ENCODE data around the gene MSS51. TPM values are rescaled to one million over a fixed set of nuclear protein-coding genes. Genes with fewer than 3 reads are reported as not detected.

MSS51 gene
- total RNA-seq (2021; ENCODE audit: unreplicated experiment) = 2.3 TPM
- polyA plus RNA-seq (2012; ENCODE audit: insufficient read length) = 1.1 TPM
- Bru-seq, nascent RNA = percentile 80 among the genes with signal in this experiment
- BruChase-seq, experiment 1, labeled RNA remaining after a 2-hour chase = percentile 81 among the genes with signal in this experiment
- BruChase-seq, experiment 2, labeled RNA remaining after a 6-hour chase = percentile 67 among the genes with signal in this experiment
- long read RNA-seq = 0 reads

- Histone ChIP-seq H3K4me3 (ENCODE audit: low read depth in 2 of 2, low read length in 2 of 2) (no peak within 1 kb of the TSS), H3K36me3 (ENCODE audit: control insufficient read depth, insufficient read depth, low read length) (no peaks in the 10 kb centered on the region), H3K27me3 (ENCODE audit: control insufficient read depth, insufficient read depth, low read length) (no peaks in the 10 kb centered on the region), H3K27ac (ENCODE audit: low read length) (no peak within 1 kb of the TSS), H3K9me3 (ENCODE audit: control insufficient read depth, insufficient read depth, low read depth, low read length) (no peaks in the 10 kb centered on the region), H3K4me1 (ENCODE audit: control insufficient read depth, insufficient read depth, low read length) (no peaks in the 10 kb centered on the region)
- in situ Hi-C loops (cut with HindIII; ENCODE audit: low pct_unique_long_range_greater_than_20kb, low sequenced_read_pairs) = no loop called here
- ChIA-PET POLR2A (interaction anchor here (0.6 kb wide), 1 partner anchor 22 kb away, joined by 5 read pairs; no protein-coding TSS in a partner anchor), CTCF (no interaction called here)
- no peak for DNase-seq (ENCODE audit: low read depth, low spot score)
- no peak for ATAC-seq
- intact Hi-C loops (cut with micrococcal nuclease; ENCODE audit: unreplicated experiment) = no loop called here
- TF ChIP-seq POLR2AphosphoS5 (IDR thresholded peaks at IDR 0.05; ENCODE audit: low read depth, low read length) = no peak
- no peak for TF ChIP-seq SIN3A (IDR thresholded peaks at IDR 0.05; ENCODE audit: borderline replicate concordance, insufficient read depth, low read depth, low read length)
- no peak for TF ChIP-seq CTCF (IDR thresholded peaks at IDR 0.05)
- TF ChIP-seq, protein P1, sequence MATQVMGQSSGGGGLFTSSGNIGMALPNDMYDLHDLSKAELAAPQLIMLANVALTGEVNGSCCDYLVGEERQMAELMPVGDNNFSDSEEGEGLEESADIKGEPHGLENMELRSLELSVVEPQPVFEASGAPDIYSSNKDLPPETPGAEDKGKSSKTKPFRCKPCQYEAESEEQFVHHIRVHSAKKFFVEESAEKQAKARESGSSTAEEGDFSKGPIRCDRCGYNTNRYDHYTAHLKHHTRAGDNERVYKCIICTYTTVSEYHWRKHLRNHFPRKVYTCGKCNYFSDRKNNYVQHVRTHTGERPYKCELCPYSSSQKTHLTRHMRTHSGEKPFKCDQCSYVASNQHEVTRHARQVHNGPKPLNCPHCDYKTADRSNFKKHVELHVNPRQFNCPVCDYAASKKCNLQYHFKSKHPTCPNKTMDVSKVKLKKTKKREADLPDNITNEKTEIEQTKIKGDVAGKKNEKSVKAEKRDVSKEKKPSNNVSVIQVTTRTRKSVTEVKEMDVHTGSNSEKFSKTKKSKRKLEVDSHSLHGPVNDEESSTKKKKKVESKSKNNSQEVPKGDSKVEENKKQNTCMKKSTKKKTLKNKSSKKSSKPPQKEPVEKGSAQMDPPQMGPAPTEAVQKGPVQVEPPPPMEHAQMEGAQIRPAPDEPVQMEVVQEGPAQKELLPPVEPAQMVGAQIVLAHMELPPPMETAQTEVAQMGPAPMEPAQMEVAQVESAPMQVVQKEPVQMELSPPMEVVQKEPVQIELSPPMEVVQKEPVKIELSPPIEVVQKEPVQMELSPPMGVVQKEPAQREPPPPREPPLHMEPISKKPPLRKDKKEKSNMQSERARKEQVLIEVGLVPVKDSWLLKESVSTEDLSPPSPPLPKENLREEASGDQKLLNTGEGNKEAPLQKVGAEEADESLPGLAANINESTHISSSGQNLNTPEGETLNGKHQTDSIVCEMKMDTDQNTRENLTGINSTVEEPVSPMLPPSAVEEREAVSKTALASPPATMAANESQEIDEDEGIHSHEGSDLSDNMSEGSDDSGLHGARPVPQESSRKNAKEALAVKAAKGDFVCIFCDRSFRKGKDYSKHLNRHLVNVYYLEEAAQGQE (IDR thresholded peaks at IDR 0.05; ENCODE audit: insufficient read depth in 1 of 2, low read depth in 2 of 2, low read length in 1 of 2) = no peak
- no peak for TF ChIP-seq TCF7L2 (IDR thresholded peaks at IDR 0.05; ENCODE audit: low read depth, low read length)
- BruUV-seq (replicated peaks) = no TSS peak
Measured at GRCh38 chr10:73433538-73433867, at the start of gene MSS51. Gene MSS51 (minus strand): TSS chr10:73433561. CDS start chr10:73428284, 5,277 bp downstream.

GRCh38 chr10:73480158-73480557 is 46.8 kb upstream of the MSS51 start:
- Histone ChIP-seq H3K4me1 (ENCODE audit: control insufficient read depth, insufficient read depth, low read length) (no peaks in the 10 kb centered on the region), H3K27ac (ENCODE audit: low read length) (no peak overlapping the region), H3K36me3 (ENCODE audit: control insufficient read depth, insufficient read depth, low read length) (peaks cover 13% of the 10 kb centered on the region; the same call in 1 of the 2 replicates), H3K27me3 (ENCODE audit: control insufficient read depth, insufficient read depth, low read length) (no peaks in the 10 kb centered on the region), H3K9me3 (ENCODE audit: control insufficient read depth, insufficient read depth, low read depth, low read length) (no peaks in the 10 kb centered on the region), H3K4me3 (ENCODE audit: low read depth in 2 of 2, low read length in 2 of 2) (no peak overlapping the region)
- no TSS peak for BruUV-seq (replicated peaks)
- intact Hi-C loops (cut with micrococcal nuclease; ENCODE audit: unreplicated experiment) (no loop called here), in situ Hi-C loops (cut with HindIII; ENCODE audit: low pct_unique_long_range_greater_than_20kb, low sequenced_read_pairs) (no loop called here)
- TF ChIP-seq CTCF (IDR thresholded peaks at IDR 0.05) (no peak), TCF7L2 (IDR thresholded peaks at IDR 0.05; ENCODE audit: low read depth, low read length) (no peak), SIN3A (IDR thresholded peaks at IDR 0.05; ENCODE audit: borderline replicate concordance, insufficient read depth, low read depth, low read length) (no peak), POLR2AphosphoS5 (IDR thresholded peaks at IDR 0.05; ENCODE audit: low read depth, low read length) (no peak)
- TF ChIP-seq, protein P1 (IDR thresholded peaks at IDR 0.05; ENCODE audit: insufficient read depth in 1 of 2, low read depth in 2 of 2, low read length in 1 of 2) = no peak
- DNase-seq (ENCODE audit: low read depth, low spot score) (no peak), ATAC-seq (no peak)
- CTCF ChIA-PET = no interaction called here
- POLR2A ChIA-PET = interaction anchor here (0.7 kb wide), 1 partner anchor 21 kb away, joined by 10 read pairs; no protein-coding TSS in a partner anchor
